Colonic mucosa (tissue), 4 donors: ENCODE measurements around the gene CLBA1. TPM values are rescaled to one million over a fixed set of nuclear protein-coding genes. Genes with fewer than 3 reads are reported as not detected.

Experiments used
- DNase-seq: peaks from one replicate; pipeline ENCODE4 v3.0.0-alpha.2; 2020
- H3K27ac ChIP-seq: fragments of 200-600 bp; one replicate; pipeline ENCODE4 v1.8.0; 2021
- H3K27me3 ChIP-seq: fragments of 200-600 bp; one replicate; pipeline ENCODE4 v1.8.0; 2021
- H3K36me3 ChIP-seq: fragments of 200-600 bp; one replicate; pipeline ENCODE4 v1.8.0; 2021
- H3K4me1 ChIP-seq: fragments of 200-600 bp; one replicate; pipeline ENCODE4 v1.8.0; 2021; ENCODE audit warnings: mild to moderate bottlenecking
- H3K4me3 ChIP-seq: fragments of 200-600 bp; one replicate; pipeline ENCODE4 v1.8.0; 2021
- H3K9ac ChIP-seq, 2 donors: one replicate each; pipeline ENCODE4 v1.7.0; 2013; ENCODE audit warnings: control low read depth in 2 of 2, low read depth in 2 of 2, low read length in 2 of 2
- H3K9me3 ChIP-seq: fragments of 200-600 bp; one replicate; pipeline ENCODE4 v1.8.0; 2021
- CTCF ChIP-seq: fragments of 200-600 bp; IDR thresholded peaks from one replicate; pipeline ENCODE4 v1.8.0; 2022; ENCODE audit warnings: antibody characterized with exemption, mild to moderate bottlenecking
- intact Hi-C: fragments of 100-400 bp; cut with DNase I; formaldehyde crosslinking; loops from one replicate; pipeline ENCODE4 v1.14.1; 2022
- total RNA-seq, 2 donors: library from RNA; stranded (reverse); fragmentation: NEBNext Ultra II Directional in 1 of 2; extraction: Animal tissue kit (Norgen Biotek cat#: 25700) in 1 of 2; gene quantifications; one replicate each; pipeline ENCODE4 v1.2.1, GENCODE V29; 2021
- donor health status: healthy.
- donor health status: DM: no; HTN: no; CAD: no.
- donor health status: DM: no; HTN: no; CAD: no.

The CLBA1 gene
- total RNA-seq, 2 donors from 2014 or later = 3.8 TPM

- no peak for DNase-seq
- no peak overlapping the region for H3K27ac ChIP-seq
- H3K4me3 ChIP-seq = no peak overlapping the region
- no peaks in the 10 kb centered on the region for H3K36me3 ChIP-seq
- peaks cover 10% of the 10 kb centered on the region for H3K4me1 ChIP-seq
- H3K27me3 ChIP-seq = peaks cover 15% of the 10 kb centered on the region
- no peak for TF ChIP-seq CTCF
- peak overlapping the region in 1 of 2 donors; percentile 12 for H3K9ac ChIP-seq
- intact Hi-C loops = no loop called here
- H3K9me3 ChIP-seq = no peaks in the 10 kb centered on the region
Measured at GRCh38 chr14:104965561-104966231, 19.9 kb upstream of the CLBA1 start.

GRCh38 chr14:104966261-104966865 lies 19.2 kb upstream of the CLBA1 start:
- Histone ChIP-seq H3K4me3 (no peak overlapping the region), H3K36me3 (no peaks in the 10 kb centered on the region), H3K9ac (no peak overlapping the region), H3K9me3 (no peaks in the 10 kb centered on the region), H3K27me3 (peaks cover 15% of the 10 kb centered on the region), H3K27ac (no peak overlapping the region), H3K4me1 (peaks cover 10% of the 10 kb centered on the region)
- no peak for TF ChIP-seq CTCF
- intact Hi-C loops = no loop called here
- no peak for DNase-seq

- Histone ChIP-seq H3K9me3 (no peaks in the 10 kb centered on the region), H3K27me3 (peaks cover 15% of the 10 kb centered on the region), H3K9ac (no peak overlapping the region), H3K4me3 (no peak overlapping the region), H3K27ac (no peak overlapping the region), H3K36me3 (no peaks in the 10 kb centered on the region), H3K4me1 (peaks cover 14% of the 10 kb centered on the region)
- intact Hi-C loops = no loop called here
- DNase-seq = no peak
- TF ChIP-seq CTCF = no peak
Measured at GRCh38 chr14:104966981-104967385, 18.6 kb upstream of the CLBA1 start.

GRCh38 chr14:104967386-104968152 lies 18.0 kb upstream of the CLBA1 start:
- Histone ChIP-seq H3K36me3 (no peaks in the 10 kb centered on the region), H3K4me3 (peak overlapping the region; percentile 10), H3K27me3 (peaks cover 15% of the 10 kb centered on the region), H3K27ac (no peak overlapping the region), H3K4me1 (peaks cover 18% of the 10 kb centered on the region), H3K9me3 (no peaks in the 10 kb centered on the region), H3K9ac (peak overlapping the region in 1 of 2 donors; percentile 9)
- TF ChIP-seq CTCF = no peak
- intact Hi-C loops = no loop called here
- peak; percentile 36 for DNase-seq

GRCh38 chr14:104968153-104968527 lies 17.4 kb upstream of the CLBA1 start:
- Histone ChIP-seq H3K27me3 (peaks cover 15% of the 10 kb centered on the region), H3K27ac (peak overlapping the region; percentile 1), H3K9ac (peak overlapping the region in 1 of 2 donors; percentile 9), H3K9me3 (no peaks in the 10 kb centered on the region), H3K4me3 (peak overlapping the region; percentile 10), H3K4me1 (peaks cover 24% of the 10 kb centered on the region), H3K36me3 (no peaks in the 10 kb centered on the region)
- intact Hi-C loops = no loop called here
- no peak for TF ChIP-seq CTCF
- peak; percentile 78 for DNase-seq
